Neuronal stem cell (in vitro differentiated cells): ENCODE measurements around the gene MMS19.

ENCODE experiments used
- DNase-seq: peaks from one replicate; pipeline ENCODE4 v3.0.0-alpha.2; 2013; ENCODE audit warnings: low spot score
- H2AFZ ChIP-seq: one replicate; pipeline ENCODE4 v1.6.1; 2013; ENCODE audit warnings: mild to moderate bottlenecking, low read length, inconsistent platforms
- H2AK5ac ChIP-seq: 2 replicates; pipeline ENCODE4 v1.6.1; 2013; ENCODE audit warnings: low read depth, mild to moderate bottlenecking, inconsistent platforms, low read length, moderate library complexity, mixed read lengths
- H2BK120ac ChIP-seq: 2 replicates; pipeline ENCODE4 v1.6.1; 2013; ENCODE audit warnings: low read depth, mild to moderate bottlenecking, inconsistent platforms, low read length, moderate library complexity, mixed read lengths
- H2BK12ac ChIP-seq: one replicate; pipeline ENCODE4 v1.6.1; 2013; ENCODE audit warnings: low read length, inconsistent platforms
- H2BK15ac ChIP-seq: 2 replicates; pipeline ENCODE4 v1.6.1; 2013; ENCODE audit warnings: mild to moderate bottlenecking, low read length, inconsistent platforms, mixed read lengths
- H2BK5ac ChIP-seq: one replicate; pipeline ENCODE4 v1.6.1; 2013; ENCODE audit warnings: inconsistent platforms, mild to moderate bottlenecking, low read length, moderate library complexity
- H3K14ac ChIP-seq: one replicate; pipeline ENCODE4 v1.6.1; 2013; ENCODE audit warnings: low read length, inconsistent platforms
- H3K18ac ChIP-seq: 2 replicates; pipeline ENCODE4 v1.6.1; 2013; ENCODE audit warnings: low read length, inconsistent platforms
- H3K23ac ChIP-seq: 2 replicates; pipeline ENCODE4 v1.6.1; 2013; ENCODE audit warnings: low read depth, mild to moderate bottlenecking, mixed read lengths, low read length, inconsistent platforms; ENCODE audit not compliant: poor library complexity
- H3K27ac ChIP-seq: replicated peaks from 3 replicates; pipeline ENCODE4 v1.5.1; 2013; ENCODE audit warnings: low read length, inconsistent platforms
- H3K27me3 ChIP-seq, 3 experiments: 2 replicates each; pipeline ENCODE4 v1.6.1; 2013; ENCODE audit warnings: low read length in 3 of 3, mild to moderate bottlenecking in 2 of 3, inconsistent platforms in 1 of 3, low read depth in 1 of 3, mixed read lengths in 1 of 3, moderate library complexity in 1 of 3; ENCODE audit not compliant: control insufficient read depth in 3 of 3, insufficient read depth in 3 of 3
- H3K36me3 ChIP-seq, 2 donors: replicated peaks in 1 of 2; 2 replicates each; pipeline ENCODE4 v1.6.1; 2013; ENCODE audit warnings: low read length in 2 of 2; ENCODE audit not compliant: control insufficient read depth in 2 of 2, insufficient read depth in 2 of 2
- H3K4ac ChIP-seq: 2 replicates; pipeline ENCODE4 v1.6.1; 2013; ENCODE audit warnings: inconsistent platforms, mild to moderate bottlenecking, low read length, moderate library complexity
- H3K4me1 ChIP-seq, 2 donors: 1 replicate in 1 of 2; 2 replicates in 1 of 2; pipeline ENCODE4 v1.6.1; 2013; ENCODE audit warnings: low read length in 2 of 2, low read depth in 1 of 2; ENCODE audit not compliant: control insufficient read depth in 2 of 2, insufficient read depth in 1 of 2
- H3K4me2 ChIP-seq: one replicate; pipeline ENCODE4 v1.6.1; 2013; ENCODE audit warnings: mild to moderate bottlenecking, low read length, inconsistent platforms; ENCODE audit not compliant: insufficient read depth, poor library complexity, severe bottlenecking
- H3K4me3 ChIP-seq, 2 donors: 2 replicates each; pipeline ENCODE4 v1.5.1; 2013; ENCODE audit warnings: low read length in 2 of 2, mild to moderate bottlenecking in 2 of 2, inconsistent platforms in 1 of 2, moderate library complexity in 1 of 2
- H3K79me1 ChIP-seq: one replicate; pipeline ENCODE4 v1.6.1; 2013; ENCODE audit warnings: low read depth, mild to moderate bottlenecking, inconsistent platforms, low read length, moderate library complexity
- H3K9ac ChIP-seq: one replicate; pipeline ENCODE4 v1.6.1; 2013; ENCODE audit warnings: mild to moderate bottlenecking, low read depth, low read length, inconsistent platforms; ENCODE audit not compliant: poor library complexity
- H3K9me3 ChIP-seq, 2 donors: replicated peaks in 1 of 2; 2 replicates each; pipeline versions ENCODE3 to v1.6.1; 2013; ENCODE audit warnings: low read length in 2 of 2, mild to moderate bottlenecking in 2 of 2, inconsistent platforms in 1 of 2, low read depth in 1 of 2, mixed read lengths in 1 of 2, moderate library complexity in 1 of 2; ENCODE audit not compliant: control insufficient read depth in 2 of 2, insufficient read depth in 1 of 2
- H4K8ac ChIP-seq: one replicate; pipeline ENCODE4 v1.6.1; 2013; ENCODE audit warnings: low read depth, mild to moderate bottlenecking, inconsistent platforms, low read length, moderate library complexity
- H4K91ac ChIP-seq: one replicate; pipeline ENCODE4 v1.6.1; 2013; ENCODE audit warnings: low read length, low read depth, mild to moderate bottlenecking, inconsistent platforms; ENCODE audit not compliant: poor library complexity
- WGBS, 2 donors: extraction: QIAGEN DNeasy Blood & Tissue Kit; methylation state at CpG; one replicate each; pipeline ENCODE4 v1.1.7; 2013; ENCODE audit warnings: missing lambda C conversion rate in 2 of 2, mixed read lengths in 1 of 2; ENCODE audit not compliant: insufficient read length in 2 of 2, insufficient replicate concordance in 1 of 2; ENCODE audit errors: extremely low coverage in 2 of 2; 5-methylcytosine and 5-hydroxymethylcytosine counted together

Gene MMS19

GRCh38 chr10:97499561-97500296, 1.5 kb upstream of the MMS19 start:
- Histone ChIP-seq H3K36me3 (peaks cover 1 to 10% of the 10 kb centered on the region in 2 donors), H3K9me3 (no peaks in the 10 kb centered on the region), H2BK5ac (peak overlapping the region; percentile 46), H2BK12ac (no peak overlapping the region), H4K91ac (no peak overlapping the region), H3K4me3 (peak overlapping the region; percentile 71 to 95), H3K18ac (peak overlapping the region; percentile 91), H4K8ac (no peak overlapping the region), H2AFZ (peak overlapping the region; percentile 81), H3K14ac (peak overlapping the region; percentile 50), H2BK15ac (no peak overlapping the region), H3K27ac (no peak overlapping the region), H3K4ac (no peak overlapping the region), H3K4me2 (peak overlapping the region; percentile 95), H3K23ac (peak overlapping the region; percentile 71), H3K27me3 (peaks cover 3 to 18% (median 12%) of the 10 kb centered on the region in 3 experiments), H2AK5ac (no peak overlapping the region), H3K9ac (peak overlapping the region; percentile 78), H2BK120ac (no peak overlapping the region), H3K79me1 (peaks cover 7% of the 10 kb centered on the region), H3K4me1 (peaks cover 9 to 14% of the 10 kb centered on the region in 2 donors)
- no peak for DNase-seq
- no CpG with 5 or more reads among the region's 41 CpGs for WGBS, 2 donors

DNA sequence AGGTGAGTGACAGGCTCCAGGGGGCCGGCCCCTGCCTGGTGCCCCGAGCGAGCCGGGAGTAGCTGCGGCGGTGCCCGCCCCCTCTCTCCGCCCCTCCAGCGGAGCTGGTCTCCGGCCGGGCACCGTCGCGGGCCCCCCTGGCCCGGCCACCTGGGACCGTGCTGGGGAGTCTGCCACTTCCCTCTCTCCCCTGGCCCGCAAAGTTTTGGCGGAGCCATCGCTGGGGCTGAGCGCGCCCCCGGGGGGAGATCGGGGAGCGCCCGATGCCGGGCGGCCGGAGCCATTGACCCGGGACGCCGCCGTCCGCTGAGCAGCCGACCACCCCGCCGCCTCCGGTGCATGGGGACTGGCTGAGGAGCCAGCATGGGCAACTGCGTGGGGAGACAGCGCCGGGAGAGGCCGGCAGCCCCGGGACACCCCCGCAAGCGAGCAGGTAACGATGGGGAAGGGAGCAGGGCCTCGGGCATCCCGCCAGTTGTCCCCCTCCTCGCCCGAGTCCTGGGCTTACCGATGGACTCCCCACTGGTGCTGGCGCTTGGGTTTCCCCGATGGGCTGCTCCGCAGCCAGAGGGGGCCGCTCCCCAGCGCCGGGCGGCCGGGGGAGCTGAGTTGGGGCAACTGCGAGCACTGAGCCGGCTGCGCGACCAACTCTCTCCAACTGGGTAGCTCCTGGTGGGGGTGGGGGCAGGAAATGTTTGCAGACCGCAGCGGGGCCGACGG, 779 bp upstream of the MMS19 start, which contains the start of gene UBTD1:
Gene UBTD1 (plus strand): TSS at position 84 of the 720 bp plus-strand sequence. CDS start 280 bp downstream, at position 364.
- peaks cover 8% of the 10 kb centered on the region for H3K79me1 ChIP-seq
- H2BK15ac ChIP-seq: peak within 1 kb of the TSS; percentile 70
- H2BK12ac ChIP-seq: no peak within 1 kb of the TSS
- peak within 1 kb of the TSS; percentile 99 for H3K18ac ChIP-seq
- H3K4me3 ChIP-seq: peak within 1 kb of the TSS; percentile 71 to 95
- peak within 1 kb of the TSS; percentile 46 for H2BK5ac ChIP-seq
- H3K9me3 ChIP-seq: no peaks in the 10 kb centered on the region
- H3K4me1 ChIP-seq: peaks cover 9 to 15% of the 10 kb centered on the region in 2 donors
- H3K27me3 ChIP-seq: peaks cover 3 to 18% (median 12%) of the 10 kb centered on the region in 3 experiments
- peak; percentile 49 for DNase-seq
- H2AFZ ChIP-seq: peak within 1 kb of the TSS; percentile 81
- H2BK120ac ChIP-seq: no peak within 1 kb of the TSS
- peak within 1 kb of the TSS; percentile 92 for H3K14ac ChIP-seq
- peak within 1 kb of the TSS; percentile 54 for H3K4ac ChIP-seq
- H2AK5ac ChIP-seq: no peak within 1 kb of the TSS
- peak within 1 kb of the TSS; percentile 95 for H3K4me2 ChIP-seq
- peak within 1 kb of the TSS; percentile 96 for H3K9ac ChIP-seq
- H3K27ac ChIP-seq: peak within 1 kb of the TSS; percentile 95
- H3K36me3 ChIP-seq: peaks cover 1 to 10% of the 10 kb centered on the region in 2 donors
- H3K23ac ChIP-seq: peak within 1 kb of the TSS; percentile 94
- no peak within 1 kb of the TSS for H4K91ac ChIP-seq
- no peak within 1 kb of the TSS for H4K8ac ChIP-seq
- no CpG with 5 or more reads among the region's 66 CpGs for WGBS, 2 donors

DNA sequence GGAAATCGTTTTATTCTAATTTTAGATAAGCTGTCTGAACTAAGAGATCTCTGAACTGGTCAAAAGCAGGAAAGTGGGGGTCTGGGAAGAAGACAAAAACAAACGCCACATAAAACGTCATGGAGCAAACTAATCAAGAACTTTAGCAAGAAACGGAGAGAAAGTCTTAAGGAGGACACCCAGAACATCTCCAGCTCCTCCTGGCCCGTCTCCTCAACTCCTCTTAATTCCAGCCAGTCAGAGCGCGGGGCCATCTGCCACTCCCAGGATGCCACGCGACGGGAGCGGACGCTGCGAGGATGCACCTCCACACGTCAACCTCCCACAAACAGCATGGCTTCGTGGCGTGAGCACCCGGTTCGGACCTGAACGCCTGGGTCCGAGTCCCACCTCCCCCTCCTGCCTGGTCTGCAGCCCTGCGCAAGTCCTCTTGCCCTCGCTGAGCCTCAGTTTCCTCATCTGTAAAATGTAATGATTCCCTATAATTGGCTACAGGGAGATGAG, 598 bp downstream of the MMS19 start:
- WGBS, 2 donors: no CpG with 5 or more reads among the region's 22 CpGs
- Histone ChIP-seq H2BK12ac (no peak overlapping the region), H3K79me1 (peaks cover 12% of the 10 kb centered on the region), H3K36me3 (peaks cover 1 to 17% of the 10 kb centered on the region in 2 donors), H2BK5ac (peak overlapping the region; percentile 46), H3K14ac (no peak overlapping the region), H3K4me1 (peaks cover 9 to 15% of the 10 kb centered on the region in 2 donors), H3K27ac (peak overlapping the region; percentile 95), H2AFZ (peak overlapping the region; percentile 81), H2BK15ac (no peak overlapping the region), H3K9ac (peak overlapping the region; percentile 96), H3K4me3 (peak overlapping the region; percentile 71 to 95), H3K18ac (peak overlapping the region; percentile 96), H4K8ac (no peak overlapping the region), H3K4me2 (peak overlapping the region; percentile 87), H3K9me3 (no peaks in the 10 kb centered on the region), H4K91ac (no peak overlapping the region), H3K27me3 (peaks cover 3 to 18% (median 12%) of the 10 kb centered on the region in 3 experiments), H3K4ac (no peak overlapping the region), H2AK5ac (no peak overlapping the region), H2BK120ac (no peak overlapping the region), H3K23ac (peak overlapping the region; percentile 70)
- DNase-seq: peak; percentile 29
